ENCODE measurements around the gene EEF1G. TPM values are rescaled to one million over a fixed set of nuclear protein-coding genes. Genes with fewer than 3 reads are reported as not detected.

EEF1G gene
- total RNA-seq, 1 donor from 2014 or later: 2,583 TPM

GRCh38 chr11:62544581-62545436 is 28.9 kb downstream of the EEF1G start:
- H3K36me3 ChIP-seq (ENCODE audit: control insufficient read depth, insufficient read depth, low read length): no peaks in the 10 kb centered on the region
- no peak for DNase-seq (ENCODE audit: low read depth)
- no peak for TF ChIP-seq CTCF (IDR thresholded peaks at IDR 0.05; ENCODE audit: insufficient read depth, low read length, poor library complexity, severe bottlenecking)
- H3K27me3 ChIP-seq (ENCODE audit: control insufficient read depth, insufficient read depth, low read length): no peaks in the 10 kb centered on the region
- H3K4me3 ChIP-seq (ENCODE audit: low read depth, low read length): peak overlapping the region; percentile 95

- peak overlapping the region; percentile 95 for H3K4me3 ChIP-seq (ENCODE audit: low read depth, low read length)
- no peak for DNase-seq (ENCODE audit: low read depth)
These were observed 29.8 kb downstream of the EEF1G start for GRCh38 chr11:62543680-62544444.

GRCh38 chr11:62542750-62543567 is 30.7 kb downstream of the EEF1G start:
- DNase-seq (ENCODE audit: low read depth): no peak
- TF ChIP-seq CTCF (IDR thresholded peaks at IDR 0.05; ENCODE audit: insufficient read depth, low read length, poor library complexity, severe bottlenecking): peak; percentile 99
- H3K4me3 ChIP-seq (ENCODE audit: low read depth, low read length): peak overlapping the region; percentile 95
- no peaks in the 10 kb centered on the region for H3K27me3 ChIP-seq (ENCODE audit: control insufficient read depth, insufficient read depth, low read length)
- no peaks in the 10 kb centered on the region for H3K36me3 ChIP-seq (ENCODE audit: control insufficient read depth, insufficient read depth, low read length)

More at GRCh38 chr11:62543680-62544444, 29.8 kb downstream of the EEF1G start:
- Histone ChIP-seq H3K27me3 (ENCODE audit: control insufficient read depth, insufficient read depth, low read length) (no peaks in the 10 kb centered on the region), H3K36me3 (ENCODE audit: control insufficient read depth, insufficient read depth, low read length) (no peaks in the 10 kb centered on the region)
- no peak for TF ChIP-seq CTCF (IDR thresholded peaks at IDR 0.05; ENCODE audit: insufficient read depth, low read length, poor library complexity, severe bottlenecking)

GRCh38 chr11:62542111-62542745 is 31.5 kb downstream of the EEF1G start:
- TF ChIP-seq CTCF (IDR thresholded peaks at IDR 0.05; ENCODE audit: insufficient read depth, low read length, poor library complexity, severe bottlenecking): no peak
- H3K4me3 ChIP-seq (ENCODE audit: low read depth, low read length): peak overlapping the region; percentile 95
- no peaks in the 10 kb centered on the region for H3K36me3 ChIP-seq (ENCODE audit: control insufficient read depth, insufficient read depth, low read length)
- no peak for DNase-seq (ENCODE audit: low read depth)
- no peaks in the 10 kb centered on the region for H3K27me3 ChIP-seq (ENCODE audit: control insufficient read depth, insufficient read depth, low read length)
